Adipocyte (in vitro differentiated cells): ENCODE measurements around the gene MCHR1.
"Not testable (repeated sequence)": the region's sequence is repeated elsewhere in the genome, so short reads cannot be mapped to it uniquely, and the experiment has no call there.

ENCODE experiments used
- DNase-seq: peaks from one replicate; pipeline ENCODE4 v3.0.0-alpha.2; 2015; ENCODE audit warnings: low read depth
- H3K27me3 ChIP-seq: replicated peaks from 2 replicates; pipeline ENCODE4 v1.7.0; 2013; ENCODE audit warnings: mild to moderate bottlenecking, low read length, moderate library complexity; ENCODE audit not compliant: control insufficient read depth, insufficient read depth
- H3K36me3 ChIP-seq: 2 replicates; pipeline ENCODE4 v1.7.0; 2013; ENCODE audit warnings: low read length, mild to moderate bottlenecking, moderate library complexity; ENCODE audit not compliant: control insufficient read depth, insufficient read depth, severe bottlenecking
- H3K4me1 ChIP-seq: 2 replicates; pipeline ENCODE4 v1.7.0; 2013; ENCODE audit warnings: mild to moderate bottlenecking, low read length, moderate library complexity; ENCODE audit not compliant: control insufficient read depth, insufficient read depth
- H3K4me3 ChIP-seq: 2 replicates; pipeline ENCODE4 v1.7.0; 2013; ENCODE audit warnings: mild to moderate bottlenecking, low read length, moderate library complexity
- H3K9ac ChIP-seq: 2 replicates; pipeline ENCODE4 v1.7.0; 2013; ENCODE audit warnings: mild to moderate bottlenecking, low read length, moderate library complexity
- H3K9me3 ChIP-seq: 2 replicates; pipeline ENCODE4 v1.7.0; 2013; ENCODE audit warnings: mild to moderate bottlenecking, low read length, moderate library complexity; ENCODE audit not compliant: control insufficient read depth

Gene MCHR1

GRCh38 chr22:40660730-40661129, 18.6 kb upstream of the MCHR1 start:
- Histone ChIP-seq H3K27me3 (no peaks in the 10 kb centered on the region), H3K4me1 (peaks cover 20% of the 10 kb centered on the region), H3K9ac (no peak overlapping the region), H3K9me3 (no peaks in the 10 kb centered on the region), H3K36me3 (no peaks in the 10 kb centered on the region), H3K4me3 (no peak overlapping the region)
- DNase-seq = no peak

DNA sequence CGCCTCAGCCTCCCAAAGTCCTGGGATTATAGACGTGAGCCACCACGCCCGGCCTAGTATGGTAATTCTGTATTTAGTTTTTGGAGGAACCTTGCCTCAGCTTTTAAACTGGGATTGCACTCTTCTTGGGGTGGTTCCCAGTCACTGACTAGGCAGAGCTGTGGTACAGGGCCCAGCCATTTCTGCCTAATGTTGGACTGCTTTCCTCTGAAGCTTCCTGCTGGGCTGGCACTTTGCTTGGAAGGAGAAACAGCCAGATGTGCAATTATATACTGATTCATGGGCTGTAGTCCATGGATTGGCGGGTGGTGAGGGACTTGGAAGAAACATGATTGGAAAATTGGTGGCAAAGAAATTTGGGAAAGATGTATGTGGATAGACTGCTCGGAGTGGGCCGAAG, 17.6 kb upstream of the MCHR1 start:
- Histone ChIP-seq H3K36me3 (no peaks in the 10 kb centered on the region), H3K9me3 (no peaks in the 10 kb centered on the region), H3K9ac (no peak overlapping the region), H3K4me1 (peaks cover 29% of the 10 kb centered on the region), H3K27me3 (no peaks in the 10 kb centered on the region), H3K4me3 (no peak overlapping the region)
- DNase-seq = no peak

DNA sequence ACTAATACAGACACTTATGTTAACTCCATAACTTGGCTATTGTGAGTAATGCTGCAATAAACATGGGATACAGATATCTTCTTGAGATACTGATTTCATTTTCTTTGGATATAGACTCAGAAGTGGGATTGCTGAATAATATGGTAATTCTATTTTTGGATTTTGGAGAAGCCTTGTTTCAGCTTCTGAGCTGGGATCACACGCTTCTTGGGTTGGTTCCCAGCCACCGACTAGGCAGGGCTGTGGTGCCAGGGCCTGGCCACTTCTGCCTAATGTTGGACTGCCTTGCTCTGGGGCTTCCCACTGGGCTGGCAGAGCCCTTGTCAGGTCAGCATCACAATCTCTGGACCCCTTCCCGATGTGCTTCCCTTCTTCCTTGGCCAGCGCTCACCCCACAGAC, 14.0 kb upstream of the MCHR1 start:
- H3K4me1 ChIP-seq = peaks cover 47% of the 10 kb centered on the region
- H3K36me3 ChIP-seq = no peaks in the 10 kb centered on the region
- peak overlapping the region; percentile 42 for H3K4me3 ChIP-seq
- H3K9ac ChIP-seq = peak overlapping the region; percentile 73
- DNase-seq = peak; percentile 21
- H3K9me3 ChIP-seq = no peaks in the 10 kb centered on the region
- no peaks in the 10 kb centered on the region for H3K27me3 ChIP-seq

GRCh38 chr22:40666151-40666848, 13.0 kb upstream of the MCHR1 start:
- Histone ChIP-seq H3K27me3 (no peaks in the 10 kb centered on the region), H3K9me3 (no peaks in the 10 kb centered on the region), H3K9ac (no peak overlapping the region), H3K4me3 (no peak overlapping the region), H3K36me3 (no peaks in the 10 kb centered on the region), H3K4me1 (peaks cover 44% of the 10 kb centered on the region)
- no peak for DNase-seq

- H3K4me1 ChIP-seq = peaks cover 40% of the 10 kb centered on the region
- peak; percentile 29 for DNase-seq
- H3K27me3 ChIP-seq = no peaks in the 10 kb centered on the region
These were observed 10.5 kb upstream of the MCHR1 start for GRCh38 chr22:40668611-40669411.

GRCh38 chr22:40670058-40670457, 9.2 kb upstream of the MCHR1 start:
- Histone ChIP-seq H3K4me1 (peaks cover 32% of the 10 kb centered on the region), H3K27me3 (no peaks in the 10 kb centered on the region), H3K9ac (no peak overlapping the region), H3K4me3 (no peak overlapping the region), H3K36me3 (no peaks in the 10 kb centered on the region), H3K9me3 (no peaks in the 10 kb centered on the region)
- no peak for DNase-seq

More at GRCh38 chr22:40668611-40669411, 10.5 kb upstream of the MCHR1 start:
- Histone ChIP-seq H3K4me3 (peak overlapping the region; percentile 35), H3K36me3 (no peaks in the 10 kb centered on the region), H3K9me3 (no peaks in the 10 kb centered on the region), H3K9ac (no peak overlapping the region)

DNA sequence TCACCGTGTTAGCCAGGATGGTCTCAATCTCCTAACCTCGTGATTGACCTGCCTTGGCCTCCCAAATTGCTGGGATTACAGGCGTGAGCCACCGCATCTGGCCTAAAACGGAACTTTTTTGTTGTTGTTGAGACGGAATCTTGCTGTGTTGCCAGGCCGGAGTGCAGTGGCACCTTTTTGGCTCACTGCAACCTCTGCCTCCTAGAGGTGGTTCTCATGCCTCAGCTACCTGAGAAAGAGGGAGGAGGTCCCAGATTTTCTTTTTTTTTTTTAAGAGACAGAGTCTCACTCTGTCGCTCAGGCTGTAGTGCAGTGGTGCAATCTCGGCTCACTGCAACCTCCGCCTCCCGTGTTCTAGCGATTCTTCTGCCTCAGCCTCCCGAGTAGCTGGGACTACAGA, 7.9 kb upstream of the MCHR1 start:
- Histone ChIP-seq H3K4me1 (peaks cover 21% of the 10 kb centered on the region), H3K9ac (no peak overlapping the region), H3K36me3 (no peaks in the 10 kb centered on the region), H3K27me3 (no peaks in the 10 kb centered on the region), H3K4me3 (no peak overlapping the region), H3K9me3 (no peaks in the 10 kb centered on the region)
- no peak for DNase-seq

GRCh38 chr22:40671796-40672360, 7.4 kb upstream of the MCHR1 start:
- Histone ChIP-seq H3K4me3 (no peak overlapping the region), H3K4me1 (peaks cover 16% of the 10 kb centered on the region), H3K36me3 (no peaks in the 10 kb centered on the region), H3K9ac (no peak overlapping the region), H3K27me3 (no peaks in the 10 kb centered on the region), H3K9me3 (no peaks in the 10 kb centered on the region)
- no peak for DNase-seq

- Histone ChIP-seq H3K9me3 (no peaks in the 10 kb centered on the region), H3K27me3 (no peaks in the 10 kb centered on the region), H3K9ac (no peak overlapping the region), H3K4me1 (peaks cover 10% of the 10 kb centered on the region), H3K36me3 (no peaks in the 10 kb centered on the region), H3K4me3 (no peak overlapping the region)
- DNase-seq = no peak
These were observed 6.3 kb upstream of the MCHR1 start for GRCh38 chr22:40673017-40673416.

DNA sequence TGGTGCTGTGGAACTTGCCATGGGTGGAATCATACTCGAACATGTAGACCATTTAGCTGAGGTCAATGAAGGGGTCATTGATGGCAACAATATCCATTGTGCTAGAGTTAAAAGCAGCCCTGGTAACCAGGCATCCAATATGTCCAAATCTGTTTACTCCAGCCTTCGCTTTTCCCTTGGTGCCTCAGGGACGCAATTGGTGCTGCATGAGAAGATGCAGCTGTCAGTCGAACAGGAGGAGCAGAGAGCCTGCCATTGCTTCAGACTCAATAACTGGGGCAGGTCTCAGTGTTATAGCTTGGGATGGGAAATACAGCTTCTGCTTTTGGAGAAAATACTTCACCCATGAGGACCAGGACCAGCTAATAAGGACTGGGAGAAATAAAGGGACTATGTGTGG, 5.0 kb upstream of the MCHR1 start:
- H3K4me3 ChIP-seq = no peak overlapping the region

GRCh38 chr22:40676166-40676565, 3.1 kb upstream of the MCHR1 start:
- not testable (repeated sequence) for H3K9me3 ChIP-seq, H3K9ac ChIP-seq, H3K4me3 ChIP-seq, DNase-seq, H3K36me3 ChIP-seq
- Histone ChIP-seq H3K4me1 (peaks cover 12% of the 10 kb centered on the region), H3K27me3 (peaks cover 10% of the 10 kb centered on the region)

More for the DNA sequence above, 5.0 kb upstream of the MCHR1 start:
- Histone ChIP-seq H3K9ac (no peak overlapping the region), H3K9me3 (no peaks in the 10 kb centered on the region), H3K4me1 (peaks cover 8% of the 10 kb centered on the region), H3K36me3 (no peaks in the 10 kb centered on the region), H3K27me3 (peaks cover 9% of the 10 kb centered on the region)
- no peak for DNase-seq
